Activated CD8-positive, alpha-beta T cell treated with anti-CD3 and anti-CD28 coated beads for 36 hours (primary cell): ENCODE measurements around the gene RPS6KA2. TPM values are rescaled to one million over a fixed set of nuclear protein-coding genes. Genes with fewer than 3 reads are reported as not detected.

Source experiments
- ATAC-seq: fragments of 200-7000 bp; cut with Tn5 transposase; one replicate; pipeline ENCODE4 v1.10.0; 2021; ENCODE audit warnings: mild to moderate bottlenecking, moderate library complexity
- CTCF ChIA-PET: fragments of 350-600 bp; sonication (Branson Sonifier 250); formaldehyde crosslinking; loops from one replicate; lab custom pipeline; 2021; ENCODE audit warnings: antibody characterized with exemption; lab: Charles Lee
- POLR2A ChIA-PET: fragments of 350-600 bp; sonication (Branson Sonifier 250); formaldehyde crosslinking; loops from one replicate; lab custom pipeline; 2021; ENCODE audit warnings: antibody characterized with exemption; lab: Charles Lee
- DNase-seq: peaks from one replicate; pipeline ENCODE4 v3.0.0-alpha.2; 2020
- H3K27ac Mint-ChIP-seq: one replicate; pipeline ENCODE4 v1.8.0; 2021; ENCODE audit warnings: mild to moderate bottlenecking, mixed read lengths
- H3K27me3 Mint-ChIP-seq: one replicate; pipeline ENCODE4 v1.8.0; 2021; ENCODE audit warnings: mixed read lengths
- H3K36me3 Mint-ChIP-seq: one replicate; pipeline ENCODE4 v1.8.0; 2021; ENCODE audit warnings: low read depth, mixed read lengths
- H3K4me1 Mint-ChIP-seq: one replicate; pipeline ENCODE4 v1.8.0; 2021; ENCODE audit warnings: low read depth, mixed read lengths
- H3K4me3 Mint-ChIP-seq: one replicate; pipeline ENCODE4 v1.8.0; 2021; ENCODE audit warnings: mild to moderate bottlenecking, moderate library complexity, mixed read lengths
- H3K9me3 Mint-ChIP-seq: one replicate; pipeline ENCODE4 v1.8.0; 2021; ENCODE audit warnings: mixed read lengths
- CTCF ChIP-seq: fragments of 200-600 bp; IDR thresholded peaks from one replicate; pipeline ENCODE4 v1.8.0; 2022; ENCODE audit warnings: antibody characterized with exemption, mild to moderate bottlenecking
- intact Hi-C: fragments of 100-400 bp; cut with micrococcal nuclease; formaldehyde crosslinking; loops from one replicate; pipeline ENCODE4 v1.10.0; 2022
- total RNA-seq, 2 experiments: library from RNA; stranded (reverse); gene quantifications; one replicate each; pipeline ENCODE4 v1.2.3, GENCODE V29; 2021

The RPS6KA2 gene
- total RNA-seq, 2 experiments from 2014 or later: 5.8 TPM

- Mint-ChIP-seq H3K9me3 (no peaks in the 10 kb centered on the region), H3K27me3 (no peaks in the 10 kb centered on the region), H3K4me1 (no peaks in the 10 kb centered on the region), H3K36me3 (no peaks in the 10 kb centered on the region), H3K4me3 (no peak overlapping the region), H3K27ac (no peak overlapping the region)
- no peak for ATAC-seq
- TF ChIP-seq CTCF: no peak
- POLR2A ChIA-PET: no interaction called here
- intact Hi-C loops: no loop called here
- no peak for DNase-seq
- CTCF ChIA-PET: interaction anchor here (0.7 kb wide), 1 partner anchor 305 kb away, joined by 3 read pairs; no protein-coding TSS in a partner anchor
These were observed 180.9 kb downstream of the RPS6KA2 start for GRCh38 chr6:166446146-166446545.

- DNase-seq (no peak), ATAC-seq (no peak)
- ChIA-PET POLR2A (no interaction called here), CTCF (interaction anchor here (1.3 kb wide), 1 partner anchor 330 kb away, joined by 3 read pairs; no protein-coding TSS in a partner anchor)
- intact Hi-C loops: no loop called here
- Mint-ChIP-seq H3K27me3 (no peaks in the 10 kb centered on the region), H3K4me1 (peaks cover 6% of the 10 kb centered on the region), H3K9me3 (no peaks in the 10 kb centered on the region), H3K36me3 (no peaks in the 10 kb centered on the region), H3K27ac (no peak overlapping the region), H3K4me3 (no peak overlapping the region)
- TF ChIP-seq CTCF: no peak
These were observed 182.6 kb downstream of the RPS6KA2 start for GRCh38 chr6:166444446-166444845.

- H3K27ac Mint-ChIP-seq: no peak overlapping the region
- H3K27me3 Mint-ChIP-seq: no peaks in the 10 kb centered on the region
- no peak for TF ChIP-seq CTCF
- H3K4me1 Mint-ChIP-seq: peaks cover 7% of the 10 kb centered on the region
- H3K4me3 Mint-ChIP-seq: no peak overlapping the region
- H3K9me3 Mint-ChIP-seq: no peaks in the 10 kb centered on the region
- intact Hi-C loops: no loop called here
- POLR2A ChIA-PET: interaction anchor here (1.2 kb wide), 1 partner anchor 9 kb away, joined by 3 read pairs; no protein-coding TSS in a partner anchor
- H3K36me3 Mint-ChIP-seq: no peaks in the 10 kb centered on the region
- DNase-seq: no peak
- CTCF ChIA-PET: no interaction called here
- ATAC-seq: no peak
These were observed 183.9 kb downstream of the RPS6KA2 start for GRCh38 chr6:166443166-166443565.

- no peaks in the 10 kb centered on the region for H3K27me3 Mint-ChIP-seq
- no peak overlapping the region for H3K27ac Mint-ChIP-seq
- intact Hi-C loops: no loop called here
- CTCF ChIA-PET: no interaction called here
- H3K4me3 Mint-ChIP-seq: no peak overlapping the region
- ATAC-seq: no peak
- H3K9me3 Mint-ChIP-seq: no peaks in the 10 kb centered on the region
- H3K36me3 Mint-ChIP-seq: no peaks in the 10 kb centered on the region
- no peak for DNase-seq
- no peak for TF ChIP-seq CTCF
- POLR2A ChIA-PET: interaction anchor here (1.3 kb wide), 1 partner anchor 12 kb away, joined by 4 read pairs; no protein-coding TSS in a partner anchor
- peaks cover 7% of the 10 kb centered on the region for H3K4me1 Mint-ChIP-seq
These were observed 184.8 kb downstream of the RPS6KA2 start for GRCh38 chr6:166442131-166442685.

- Mint-ChIP-seq H3K36me3 (no peaks in the 10 kb centered on the region), H3K4me1 (peaks cover 7% of the 10 kb centered on the region), H3K9me3 (no peaks in the 10 kb centered on the region), H3K4me3 (no peak overlapping the region), H3K27ac (no peak overlapping the region), H3K27me3 (no peaks in the 10 kb centered on the region)
- TF ChIP-seq CTCF: no peak
- intact Hi-C loops: no loop called here
- ATAC-seq (no peak), DNase-seq (no peak)
- ChIA-PET POLR2A (interaction anchor here (1.3 kb wide), 1 partner anchor 11 kb away, joined by 4 read pairs; no protein-coding TSS in a partner anchor), CTCF (no interaction called here)
These were observed 185.5 kb downstream of the RPS6KA2 start for GRCh38 chr6:166441325-166442078.
